ENCODE results near the gene LMO1.

LMO1 gene

DNA sequence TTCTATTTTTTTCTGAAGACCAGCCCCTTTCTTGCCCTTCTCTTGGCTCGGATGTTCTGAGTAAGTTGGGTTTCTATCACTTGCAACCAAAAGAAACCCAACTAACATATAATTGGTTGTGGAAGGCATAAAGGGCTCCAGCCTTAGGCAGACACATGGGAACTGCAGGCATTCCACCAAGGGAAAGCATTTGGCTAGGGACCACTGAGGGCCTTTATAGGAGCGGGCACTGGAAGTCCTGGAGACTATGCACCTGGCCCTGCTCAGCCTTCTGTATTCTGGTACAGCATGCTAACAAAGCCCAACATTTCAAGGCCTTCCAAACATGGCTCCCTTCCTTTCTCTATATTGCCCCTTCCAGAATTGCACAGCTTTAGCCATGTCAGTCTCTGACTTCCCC is 17.6 kb upstream of the LMO1 start:
- Histone ChIP-seq H3K27ac (replicated peaks) (no peak overlapping the region), H3K4me3 (replicated peaks; ENCODE audit: insufficient read depth, low read length) (no peak overlapping the region), H3K27me3 (ENCODE audit: insufficient read depth, poor library complexity, severe bottlenecking) (peaks cover 6% of the 10 kb centered on the region)
- no peak for DNase-seq (ENCODE audit: low read depth in 1 of 2, low spot score in 1 of 2)
- no peak for TF ChIP-seq POLR2AphosphoS5 (IDR thresholded peaks at IDR 0.05; ENCODE audit: low read depth)
- no peak for TF ChIP-seq GABPA (IDR thresholded peaks at IDR 0.05; ENCODE audit: low read depth)
- TF ChIP-seq, protein P1, sequence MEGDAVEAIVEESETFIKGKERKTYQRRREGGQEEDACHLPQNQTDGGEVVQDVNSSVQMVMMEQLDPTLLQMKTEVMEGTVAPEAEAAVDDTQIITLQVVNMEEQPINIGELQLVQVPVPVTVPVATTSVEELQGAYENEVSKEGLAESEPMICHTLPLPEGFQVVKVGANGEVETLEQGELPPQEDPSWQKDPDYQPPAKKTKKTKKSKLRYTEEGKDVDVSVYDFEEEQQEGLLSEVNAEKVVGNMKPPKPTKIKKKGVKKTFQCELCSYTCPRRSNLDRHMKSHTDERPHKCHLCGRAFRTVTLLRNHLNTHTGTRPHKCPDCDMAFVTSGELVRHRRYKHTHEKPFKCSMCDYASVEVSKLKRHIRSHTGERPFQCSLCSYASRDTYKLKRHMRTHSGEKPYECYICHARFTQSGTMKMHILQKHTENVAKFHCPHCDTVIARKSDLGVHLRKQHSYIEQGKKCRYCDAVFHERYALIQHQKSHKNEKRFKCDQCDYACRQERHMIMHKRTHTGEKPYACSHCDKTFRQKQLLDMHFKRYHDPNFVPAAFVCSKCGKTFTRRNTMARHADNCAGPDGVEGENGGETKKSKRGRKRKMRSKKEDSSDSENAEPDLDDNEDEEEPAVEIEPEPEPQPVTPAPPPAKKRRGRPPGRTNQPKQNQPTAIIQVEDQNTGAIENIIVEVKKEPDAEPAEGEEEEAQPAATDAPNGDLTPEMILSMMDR (IDR thresholded peaks at IDR 0.05; ENCODE audit: insufficient read depth, low read length), result no peak
- TF ChIP-seq SPI1 (IDR thresholded peaks at IDR 0.05; ENCODE audit: borderline replicate concordance, low read depth), result no peak
- TF ChIP-seq, protein P2, sequence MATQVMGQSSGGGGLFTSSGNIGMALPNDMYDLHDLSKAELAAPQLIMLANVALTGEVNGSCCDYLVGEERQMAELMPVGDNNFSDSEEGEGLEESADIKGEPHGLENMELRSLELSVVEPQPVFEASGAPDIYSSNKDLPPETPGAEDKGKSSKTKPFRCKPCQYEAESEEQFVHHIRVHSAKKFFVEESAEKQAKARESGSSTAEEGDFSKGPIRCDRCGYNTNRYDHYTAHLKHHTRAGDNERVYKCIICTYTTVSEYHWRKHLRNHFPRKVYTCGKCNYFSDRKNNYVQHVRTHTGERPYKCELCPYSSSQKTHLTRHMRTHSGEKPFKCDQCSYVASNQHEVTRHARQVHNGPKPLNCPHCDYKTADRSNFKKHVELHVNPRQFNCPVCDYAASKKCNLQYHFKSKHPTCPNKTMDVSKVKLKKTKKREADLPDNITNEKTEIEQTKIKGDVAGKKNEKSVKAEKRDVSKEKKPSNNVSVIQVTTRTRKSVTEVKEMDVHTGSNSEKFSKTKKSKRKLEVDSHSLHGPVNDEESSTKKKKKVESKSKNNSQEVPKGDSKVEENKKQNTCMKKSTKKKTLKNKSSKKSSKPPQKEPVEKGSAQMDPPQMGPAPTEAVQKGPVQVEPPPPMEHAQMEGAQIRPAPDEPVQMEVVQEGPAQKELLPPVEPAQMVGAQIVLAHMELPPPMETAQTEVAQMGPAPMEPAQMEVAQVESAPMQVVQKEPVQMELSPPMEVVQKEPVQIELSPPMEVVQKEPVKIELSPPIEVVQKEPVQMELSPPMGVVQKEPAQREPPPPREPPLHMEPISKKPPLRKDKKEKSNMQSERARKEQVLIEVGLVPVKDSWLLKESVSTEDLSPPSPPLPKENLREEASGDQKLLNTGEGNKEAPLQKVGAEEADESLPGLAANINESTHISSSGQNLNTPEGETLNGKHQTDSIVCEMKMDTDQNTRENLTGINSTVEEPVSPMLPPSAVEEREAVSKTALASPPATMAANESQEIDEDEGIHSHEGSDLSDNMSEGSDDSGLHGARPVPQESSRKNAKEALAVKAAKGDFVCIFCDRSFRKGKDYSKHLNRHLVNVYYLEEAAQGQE (IDR thresholded peaks at IDR 0.05; ENCODE audit: insufficient replicate concordance, low read depth), result no peak

DNA sequence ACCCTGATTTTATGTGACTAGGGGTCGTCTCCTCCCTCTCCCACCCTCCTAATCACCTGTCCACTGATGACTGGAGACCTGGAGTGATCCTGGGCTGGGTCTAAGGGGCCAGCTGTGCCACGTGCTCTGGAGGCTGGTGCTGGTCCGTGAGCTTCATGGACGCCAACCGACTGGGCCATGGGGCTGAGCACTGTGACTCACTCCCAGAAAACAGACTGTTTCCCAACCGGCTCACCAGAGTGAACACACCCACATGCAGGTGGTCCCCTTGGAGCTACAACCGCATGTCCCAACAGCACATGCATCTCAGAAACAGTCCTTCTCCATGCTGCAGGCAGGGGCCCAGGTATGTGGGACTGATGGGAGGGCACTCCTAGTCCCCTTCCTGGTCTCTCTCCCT is 14.0 kb upstream of the LMO1 start:
- Histone ChIP-seq H3K27ac (replicated peaks) (no peak overlapping the region), H3K4me3 (replicated peaks; ENCODE audit: insufficient read depth, low read length) (no peak overlapping the region), H3K27me3 (ENCODE audit: insufficient read depth, poor library complexity, severe bottlenecking) (peaks cover 4% of the 10 kb centered on the region)
- no peak for TF ChIP-seq POLR2AphosphoS5 (IDR thresholded peaks at IDR 0.05; ENCODE audit: low read depth)
- TF ChIP-seq, protein P2 (IDR thresholded peaks at IDR 0.05; ENCODE audit: insufficient replicate concordance, low read depth), result no peak
- no peak for TF ChIP-seq SPI1 (IDR thresholded peaks at IDR 0.05; ENCODE audit: borderline replicate concordance, low read depth)
- TF ChIP-seq, protein P1 (IDR thresholded peaks at IDR 0.05; ENCODE audit: insufficient read depth, low read length), result no peak
- no peak for TF ChIP-seq GABPA (IDR thresholded peaks at IDR 0.05; ENCODE audit: low read depth)
- no peak for DNase-seq (ENCODE audit: low read depth in 1 of 2, low spot score in 1 of 2)

DNA sequence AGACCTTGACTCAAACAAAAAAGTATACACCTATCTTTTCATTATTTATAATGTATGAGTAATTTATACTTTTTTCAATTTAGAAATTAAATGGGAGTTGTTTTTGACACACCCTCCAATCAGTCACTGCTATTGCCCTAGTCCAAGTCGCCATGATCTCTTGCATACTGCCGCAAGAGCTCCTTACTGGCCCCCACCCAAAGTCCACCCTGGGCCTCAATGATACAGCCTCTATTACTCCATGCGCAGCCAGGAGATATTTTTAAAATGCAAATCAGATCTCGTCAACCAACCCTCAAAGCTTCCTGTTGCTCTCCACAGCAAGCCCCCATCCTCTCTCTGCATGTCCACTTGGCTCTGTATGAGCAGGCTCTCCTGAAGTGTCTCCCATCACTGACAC is 12.8 kb upstream of the LMO1 start:
- Histone ChIP-seq H3K27me3 (ENCODE audit: insufficient read depth, poor library complexity, severe bottlenecking) (peaks cover 10% of the 10 kb centered on the region), H3K27ac (replicated peaks) (no peak overlapping the region), H3K4me3 (replicated peaks; ENCODE audit: insufficient read depth, low read length) (no peak overlapping the region)
- no peak for DNase-seq (ENCODE audit: low read depth in 1 of 2, low spot score in 1 of 2)
- TF ChIP-seq SPI1 (IDR thresholded peaks at IDR 0.05; ENCODE audit: borderline replicate concordance, low read depth), result no peak
- TF ChIP-seq GABPA (IDR thresholded peaks at IDR 0.05; ENCODE audit: low read depth), result no peak

DNA sequence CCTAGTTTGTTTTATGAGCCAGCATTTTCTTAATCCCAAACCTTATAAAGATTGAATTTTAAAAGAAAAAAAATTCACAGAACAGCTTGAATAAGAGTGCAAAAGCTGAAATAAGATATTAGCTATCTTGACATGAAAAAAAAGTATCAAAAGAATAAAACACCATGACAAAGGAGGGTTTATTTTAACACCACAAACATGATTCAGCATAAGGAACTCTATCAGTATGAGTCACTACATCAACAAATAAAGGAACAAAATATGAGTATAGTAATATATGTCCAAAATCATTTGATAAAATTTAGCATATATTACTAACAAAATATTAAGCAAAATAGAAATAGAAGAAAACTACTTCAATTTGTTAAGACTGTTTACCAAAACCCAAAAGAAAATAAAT is 9.6 kb upstream of the LMO1 start:
- TF ChIP-seq, protein P1 (IDR thresholded peaks at IDR 0.05; ENCODE audit: insufficient read depth, low read length), result no peak
- TF ChIP-seq SPI1 (IDR thresholded peaks at IDR 0.05; ENCODE audit: borderline replicate concordance, low read depth), result no peak
- no peak for TF ChIP-seq POLR2AphosphoS5 (IDR thresholded peaks at IDR 0.05; ENCODE audit: low read depth)
- no peak for TF ChIP-seq GABPA (IDR thresholded peaks at IDR 0.05; ENCODE audit: low read depth)
- TF ChIP-seq, protein P2 (IDR thresholded peaks at IDR 0.05; ENCODE audit: insufficient replicate concordance, low read depth), result no peak
- no peak for DNase-seq (ENCODE audit: low read depth in 1 of 2, low spot score in 1 of 2)
- peaks cover 29% of the 10 kb centered on the region for H3K27me3 ChIP-seq (ENCODE audit: insufficient read depth, poor library complexity, severe bottlenecking)
- no peak overlapping the region for H3K4me3 ChIP-seq (replicated peaks; ENCODE audit: insufficient read depth, low read length)
- H3K27ac ChIP-seq (replicated peaks), result no peak overlapping the region

All from HL-60 (cell line).